ENCODE measurements around the gene DENND10. TPM values are rescaled to one million over a fixed set of nuclear protein-coding genes. Genes with fewer than 3 reads are reported as not detected.

The DENND10 gene
- total and polyA plus RNA-seq, 9 donors: 29.9 to 53.8 (median 40.6) TPM

- WGBS, 3 donors: 95 to 98% (median 95%) methylated on average over 5 of the region's 5 CpGs
- intact Hi-C loops (cut with DNase I): loop anchor here in 1 of 4 donors (10.0 kb wide), 1 partner anchor 58 kb away; the partner anchor contains the start of gene DENND10
Measured at GRCh38 chr10:119162452-119163092, 58.7 kb downstream of the DENND10 start.

GRCh38 chr10:119165171-119166117 is 61.5 kb downstream of the DENND10 start, which contains the start of gene SFXN4:
Gene SFXN4 (minus strand): TSS chr10:119165714. CDS start chr10:119165647, 67 bp downstream.
- H3K27me3 ChIP-seq: no peaks in the 10 kb centered on the region
- TF ChIP-seq EP300 (IDR thresholded peaks at IDR 0.05) (no peak), POLR2A (IDR thresholded peaks at IDR 0.05) (peak; percentile 76)
- TF ChIP-seq, protein P1, sequence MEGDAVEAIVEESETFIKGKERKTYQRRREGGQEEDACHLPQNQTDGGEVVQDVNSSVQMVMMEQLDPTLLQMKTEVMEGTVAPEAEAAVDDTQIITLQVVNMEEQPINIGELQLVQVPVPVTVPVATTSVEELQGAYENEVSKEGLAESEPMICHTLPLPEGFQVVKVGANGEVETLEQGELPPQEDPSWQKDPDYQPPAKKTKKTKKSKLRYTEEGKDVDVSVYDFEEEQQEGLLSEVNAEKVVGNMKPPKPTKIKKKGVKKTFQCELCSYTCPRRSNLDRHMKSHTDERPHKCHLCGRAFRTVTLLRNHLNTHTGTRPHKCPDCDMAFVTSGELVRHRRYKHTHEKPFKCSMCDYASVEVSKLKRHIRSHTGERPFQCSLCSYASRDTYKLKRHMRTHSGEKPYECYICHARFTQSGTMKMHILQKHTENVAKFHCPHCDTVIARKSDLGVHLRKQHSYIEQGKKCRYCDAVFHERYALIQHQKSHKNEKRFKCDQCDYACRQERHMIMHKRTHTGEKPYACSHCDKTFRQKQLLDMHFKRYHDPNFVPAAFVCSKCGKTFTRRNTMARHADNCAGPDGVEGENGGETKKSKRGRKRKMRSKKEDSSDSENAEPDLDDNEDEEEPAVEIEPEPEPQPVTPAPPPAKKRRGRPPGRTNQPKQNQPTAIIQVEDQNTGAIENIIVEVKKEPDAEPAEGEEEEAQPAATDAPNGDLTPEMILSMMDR (IDR thresholded peaks at IDR 0.05): peak in 1 of 3 donors; percentile 15
- no peaks in the 10 kb centered on the region for H3K36me3 ChIP-seq
- peaks cover 2% of the 10 kb centered on the region for H3K4me1 ChIP-seq (ENCODE audit: insufficient read depth)
- peak; percentile 76 to 86 (median 79) for DNase-seq
- peak within 1 kb of the TSS; percentile 71 for H3K4me3 ChIP-seq
- peak within 1 kb of the TSS; percentile 78 to 92 for H3K27ac ChIP-seq
- no peaks in the 10 kb centered on the region for H3K9me3 ChIP-seq
- WGBS, 3 donors: 0 to 1% (median 1%) methylated on average over 54 to 90 of the region's 90 CpGs
- intact Hi-C loops (cut with DNase I): loop anchor here in 1 of 4 donors (10.0 kb wide), 1 partner anchor 61 kb away; the partner anchor contains the start of gene DENND10

More at GRCh38 chr10:119162452-119163092, 58.7 kb downstream of the DENND10 start:
- Histone ChIP-seq H3K4me1 (ENCODE audit: insufficient read depth) (peaks cover 2% of the 10 kb centered on the region), H3K36me3 (no peaks in the 10 kb centered on the region), H3K27ac (no peak overlapping the region), H3K27me3 (no peaks in the 10 kb centered on the region), H3K9me3 (no peaks in the 10 kb centered on the region), H3K4me3 (no peak overlapping the region)
- TF ChIP-seq EP300 (IDR thresholded peaks at IDR 0.05) (no peak), POLR2A (IDR thresholded peaks at IDR 0.05) (no peak)
- TF ChIP-seq, protein P1 (IDR thresholded peaks at IDR 0.05): no peak
- DNase-seq: no peak

- DNase-seq: no peak
- 63 to 70% (median 65%) methylated on average over 7 of the region's 7 CpGs for WGBS, 3 donors
- intact Hi-C loops (cut with DNase I): loop anchor here in 1 of 4 donors (10.0 kb wide), 1 partner anchor 61 kb away; the partner anchor contains the start of gene DENND10
- H3K27ac ChIP-seq: peak overlapping the region; percentile 78 to 92
- no peaks in the 10 kb centered on the region for H3K9me3 ChIP-seq
- no peaks in the 10 kb centered on the region for H3K27me3 ChIP-seq
- no peaks in the 10 kb centered on the region for H3K36me3 ChIP-seq
- H3K4me3 ChIP-seq: peak overlapping the region; percentile 71
- peaks cover 2% of the 10 kb centered on the region for H3K4me1 ChIP-seq (ENCODE audit: insufficient read depth)
- TF ChIP-seq POLR2A (IDR thresholded peaks at IDR 0.05) (no peak), EP300 (IDR thresholded peaks at IDR 0.05) (no peak)
- TF ChIP-seq, protein P1 (IDR thresholded peaks at IDR 0.05): no peak
Measured at GRCh38 chr10:119166118-119166500, 62.2 kb downstream of the DENND10 start.

- H3K9me3 ChIP-seq: no peaks in the 10 kb centered on the region
- intact Hi-C loops (cut with DNase I): loop anchor here in 1 of 4 donors (10.0 kb wide), 1 partner anchor 62 kb away; the partner anchor contains the start of gene DENND10
- no peak for DNase-seq
- H3K27ac ChIP-seq: no peak overlapping the region
- H3K4me3 ChIP-seq: no peak overlapping the region
- no peak for TF ChIP-seq EP300 (IDR thresholded peaks at IDR 0.05)
- H3K36me3 ChIP-seq: no peaks in the 10 kb centered on the region
- H3K4me1 ChIP-seq (ENCODE audit: insufficient read depth): peaks cover 2% of the 10 kb centered on the region
- WGBS, 3 donors: 75 to 81% (median 76%) methylated on average over 8 of the region's 8 CpGs
- H3K27me3 ChIP-seq: no peaks in the 10 kb centered on the region
Measured at GRCh38 chr10:119166564-119166963, 62.7 kb downstream of the DENND10 start.

Data from ovary (tissue), 9 donors.